Dendritic cell treated with granulocyte-macrophage colony-stimulating factor and Interleukin-4, amounts not matched to agents 40 ng/mL and 50 ng/mL, for 4 days (primary cell): Measurements from ENCODE around the gene BLOC1S4.
A peak's percentile ranks its signal among the peaks of the same experiment; 100 is the strongest.
"Not testable (repeated sequence)": the region's sequence is repeated elsewhere in the genome, so short reads cannot be mapped to it uniquely, and the experiment has no call there.

Experiments used
- H3K27ac Mint-ChIP-seq: one replicate; pipeline ENCODE4 v1.8.0; 2022; ENCODE audit warnings: mild to moderate bottlenecking, mixed read lengths
- H3K27me3 Mint-ChIP-seq: one replicate; pipeline ENCODE4 v1.8.0; 2022; ENCODE audit warnings: mild to moderate bottlenecking, mixed read lengths
- H3K36me3 Mint-ChIP-seq: one replicate; pipeline ENCODE4 v1.8.0; 2022; ENCODE audit warnings: low read depth, mixed read lengths
- H3K4me1 Mint-ChIP-seq: one replicate; pipeline ENCODE4 v1.8.0; 2022; ENCODE audit warnings: low read depth, mixed read lengths
- H3K4me3 Mint-ChIP-seq: one replicate; pipeline ENCODE4 v1.8.0; 2022; ENCODE audit warnings: mild to moderate bottlenecking, moderate library complexity, mixed read lengths
- H3K9me3 Mint-ChIP-seq: one replicate; pipeline ENCODE4 v1.8.0; 2022; ENCODE audit warnings: mixed read lengths
- intact Hi-C: fragments of 100-400 bp; cut with micrococcal nuclease; formaldehyde crosslinking; loops from one replicate; pipeline ENCODE4 v1.15.0; 2022

The BLOC1S4 gene

GRCh38 chr4:6716958-6717655 lies 1.1 kb downstream of the BLOC1S4 start:
- Mint-ChIP-seq H3K27me3 (peaks cover 3% of the 10 kb centered on the region), H3K36me3 (peaks cover 22% of the 10 kb centered on the region), H3K9me3 (no peaks in the 10 kb centered on the region), H3K4me1 (peaks cover 34% of the 10 kb centered on the region), H3K27ac (peak overlapping the region; percentile 97), H3K4me3 (peak overlapping the region; percentile 98)
- intact Hi-C loops, result loop anchor here (5.0 kb wide), 3 partner anchors 65 to 270 kb away; partner anchors contain the start of gene KIAA0232

- Mint-ChIP-seq H3K9me3 (no peaks in the 10 kb centered on the region), H3K4me1 (peaks cover 44% of the 10 kb centered on the region), H3K4me3 (no peak overlapping the region), H3K36me3 (peaks cover 22% of the 10 kb centered on the region), H3K27me3 (peaks cover 3% of the 10 kb centered on the region), H3K27ac (no peak overlapping the region)
- intact Hi-C loops, result loop anchor here (5.0 kb wide), 3 partner anchors 63 to 268 kb away; partner anchors contain the start of gene KIAA0232
Measured at GRCh38 chr4:6718932-6719610, 3.1 kb downstream of the BLOC1S4 start.

- H3K4me1 Mint-ChIP-seq, result peaks cover 45% of the 10 kb centered on the region
- intact Hi-C loops, result loop anchor here (1.0 to 5.0 kb wide), 5 partner anchors 63 to 351 kb away; partner anchors contain the start of gene KIAA0232
- no peaks in the 10 kb centered on the region for H3K9me3 Mint-ChIP-seq
- no peak overlapping the region for H3K4me3 Mint-ChIP-seq
- peaks cover 3% of the 10 kb centered on the region for H3K27me3 Mint-ChIP-seq
- H3K27ac Mint-ChIP-seq, result peak overlapping the region; percentile 18
- peaks cover 22% of the 10 kb centered on the region for H3K36me3 Mint-ChIP-seq
Measured at GRCh38 chr4:6719611-6720179, 3.7 kb downstream of the BLOC1S4 start.

GRCh38 chr4:6720202-6720699 lies 4.3 kb downstream of the BLOC1S4 start:
- intact Hi-C loops, result loop anchor here (1.0 kb wide), 2 partner anchors 155 to 350 kb away; no protein-coding TSS in a partner anchor
- no peaks in the 10 kb centered on the region for H3K9me3 Mint-ChIP-seq
- H3K36me3 Mint-ChIP-seq, result peaks cover 22% of the 10 kb centered on the region
- H3K4me1 Mint-ChIP-seq, result peaks cover 43% of the 10 kb centered on the region
- H3K27ac Mint-ChIP-seq, result peak overlapping the region; percentile 18
- no peak overlapping the region for H3K4me3 Mint-ChIP-seq
- peaks cover 3% of the 10 kb centered on the region for H3K27me3 Mint-ChIP-seq

GRCh38 chr4:6721121-6721520 lies 5.1 kb downstream of the BLOC1S4 start:
- intact Hi-C loops, result no loop called here
- H3K27ac Mint-ChIP-seq, result no peak overlapping the region
- H3K4me3 Mint-ChIP-seq, result no peak overlapping the region
- H3K4me1 Mint-ChIP-seq, result peaks cover 36% of the 10 kb centered on the region
- peaks cover 3% of the 10 kb centered on the region for H3K27me3 Mint-ChIP-seq
- peaks cover 17% of the 10 kb centered on the region for H3K36me3 Mint-ChIP-seq
- no peaks in the 10 kb centered on the region for H3K9me3 Mint-ChIP-seq

GRCh38 chr4:6722891-6723290 lies 6.9 kb downstream of the BLOC1S4 start:
- intact Hi-C loops, result no loop called here
- H3K27ac Mint-ChIP-seq, result no peak overlapping the region
- no peak overlapping the region for H3K4me3 Mint-ChIP-seq
- H3K27me3 Mint-ChIP-seq, result peaks cover 4% of the 10 kb centered on the region
- no peaks in the 10 kb centered on the region for H3K9me3 Mint-ChIP-seq
- peaks cover 14% of the 10 kb centered on the region for H3K36me3 Mint-ChIP-seq
- peaks cover 33% of the 10 kb centered on the region for H3K4me1 Mint-ChIP-seq

- peak overlapping the region; percentile 69 for H3K27ac Mint-ChIP-seq
- H3K27me3 Mint-ChIP-seq, result peaks cover 6% of the 10 kb centered on the region
- H3K4me3 Mint-ChIP-seq, result no peak overlapping the region
- H3K4me1 Mint-ChIP-seq, result peaks cover 43% of the 10 kb centered on the region
- intact Hi-C loops, result loop anchor here (1.0 kb wide), 1 partner anchor 36 kb away; no protein-coding TSS in a partner anchor
- H3K9me3 Mint-ChIP-seq, result no peaks in the 10 kb centered on the region
- H3K36me3 Mint-ChIP-seq, result peaks cover 4% of the 10 kb centered on the region
Measured at GRCh38 chr4:6723851-6724250, 7.9 kb downstream of the BLOC1S4 start.

GRCh38 chr4:6724421-6725111 lies 8.6 kb downstream of the BLOC1S4 start:
- Mint-ChIP-seq H3K27ac (peak overlapping the region; percentile 69), H3K4me3 (no peak overlapping the region), H3K27me3 (peaks cover 6% of the 10 kb centered on the region), H3K36me3 (no peaks in the 10 kb centered on the region), H3K4me1 (peaks cover 43% of the 10 kb centered on the region), H3K9me3 (no peaks in the 10 kb centered on the region)
- intact Hi-C loops, result loop anchor here (1.0 kb wide), 1 partner anchor 36 kb away; no protein-coding TSS in a partner anchor

GRCh38 chr4:6725427-6725961 lies 9.5 kb downstream of the BLOC1S4 start:
- H3K4me3 Mint-ChIP-seq, H3K9me3 Mint-ChIP-seq, H3K27ac Mint-ChIP-seq, intact Hi-C loops, H3K27me3 Mint-ChIP-seq, H3K36me3 Mint-ChIP-seq: not testable (repeated sequence)
- H3K4me1 Mint-ChIP-seq, result peaks cover 37% of the 10 kb centered on the region

- Mint-ChIP-seq H3K9me3 (no peaks in the 10 kb centered on the region), H3K27ac (no peak overlapping the region), H3K4me3 (no peak overlapping the region), H3K36me3 (no peaks in the 10 kb centered on the region), H3K4me1 (peaks cover 49% of the 10 kb centered on the region), H3K27me3 (peaks cover 4% of the 10 kb centered on the region)
- intact Hi-C loops, result no loop called here
Measured at GRCh38 chr4:6727081-6727942, 11.3 kb downstream of the BLOC1S4 start.

- peaks cover 4% of the 10 kb centered on the region for H3K27me3 Mint-ChIP-seq
- intact Hi-C loops, result no loop called here
- no peaks in the 10 kb centered on the region for H3K36me3 Mint-ChIP-seq
- no peaks in the 10 kb centered on the region for H3K9me3 Mint-ChIP-seq
- H3K4me1 Mint-ChIP-seq, result peaks cover 53% of the 10 kb centered on the region
- H3K4me3 Mint-ChIP-seq, result no peak overlapping the region
- no peak overlapping the region for H3K27ac Mint-ChIP-seq
Measured at GRCh38 chr4:6727943-6728250, 11.9 kb downstream of the BLOC1S4 start.

- Mint-ChIP-seq H3K27ac (no peak overlapping the region), H3K4me3 (no peak overlapping the region), H3K9me3 (no peaks in the 10 kb centered on the region), H3K36me3 (no peaks in the 10 kb centered on the region), H3K4me1 (peaks cover 54% of the 10 kb centered on the region), H3K27me3 (peaks cover 4% of the 10 kb centered on the region)
- intact Hi-C loops, result no loop called here
Measured at GRCh38 chr4:6728320-6729029, 12.5 kb downstream of the BLOC1S4 start.
